Kidney (tissue), 14 donors: ENCODE measurements around the gene HOTAIR. TPM values are rescaled to one million over a fixed set of nuclear protein-coding genes. Genes with fewer than 3 reads are reported as not detected.

Experiments
- DNase-seq, 5 donors: peaks; one replicate each; pipeline ENCODE4 v3.0.0-alpha.2; 2013 to 2020
- FAIRE-seq: peaks from 2 replicates; lab custom pipeline; 2012; peaks lifted over from hg19 to GRCh38; lab: Jason Lieb, UNC
- H3K27ac ChIP-seq, 2 donors: one replicate each; pipeline ENCODE4 v1.7.0; 2013; ENCODE audit warnings: low read depth in 2 of 2, low read length in 2 of 2, inconsistent platforms in 1 of 2
- H3K27me3 ChIP-seq: one replicate; pipeline ENCODE4 v1.7.1; 2013; ENCODE audit warnings: low read length, inconsistent platforms; ENCODE audit not compliant: control insufficient read depth, insufficient read depth
- H3K36me3 ChIP-seq, 3 donors: one replicate each; pipeline versions ENCODE4 v1.7.0 to v1.7.1; 2013; ENCODE audit warnings: low read length in 3 of 3, control low read depth in 1 of 3, inconsistent platforms in 1 of 3; ENCODE audit not compliant: insufficient read depth in 3 of 3, control insufficient read depth in 2 of 3
- H3K4me1 ChIP-seq, 3 donors: one replicate each; pipeline versions ENCODE4 v1.7.0 to v1.7.1; 2013; ENCODE audit warnings: low read length in 3 of 3, inconsistent platforms in 1 of 3, low read depth in 1 of 3; ENCODE audit not compliant: control insufficient read depth in 2 of 3, insufficient read depth in 2 of 3
- H3K4me3 ChIP-seq, 3 donors: one replicate each; pipeline versions ENCODE4 v1.7.0 to v1.8.1; 2013; ENCODE audit warnings: low read length in 3 of 3, control low read depth in 1 of 3, inconsistent platforms in 1 of 3
- H3K9ac ChIP-seq, 3 donors: one replicate each; pipeline versions ENCODE4 v1.7.0 to v1.7.1; 2013; ENCODE audit warnings: low read length in 3 of 3, control low read depth in 1 of 3, inconsistent platforms in 1 of 3
- H3K9me3 ChIP-seq, 3 donors: one replicate each; pipeline versions ENCODE4 v1.7.0 to v1.7.1; 2013; ENCODE audit warnings: low read length in 3 of 3, control low read depth in 1 of 3, inconsistent platforms in 1 of 3; ENCODE audit not compliant: control insufficient read depth in 2 of 3, insufficient read depth in 1 of 3
- intact Hi-C: fragments of 100-400 bp; cut with DNase I; formaldehyde crosslinking; loops from one replicate; pipeline ENCODE4 v1.11.1; 2022
- polyA plus RNA-seq: library from polyadenylated mRNA; stranded (reverse); fragments of 350-450 nt; fragmentation: Illumina TruSeq; extraction: RNeasy Lipid Tissue Mini Kit (QIAGEN cat#74804); gene quantifications from one replicate; pipeline ENCODE4 v1.2.3, GENCODE V29; 2014; ENCODE audit warnings: low read depth, low replicate concordance; ENCODE audit not compliant: insufficient read depth
- total RNA-seq: library from RNA; stranded (reverse); fragmentation: NEBNext Ultra II Directional; extraction: Animal tissue kit (Norgen Biotek cat#: 25700); gene quantifications from one replicate; pipeline ENCODE4 v1.2.1, GENCODE V29; 2021
- TF ChIP-seq, protein P1 (sequence below): IDR thresholded peaks from 3 replicates; pipeline ENCODE4 v1.5.1; 2012; ENCODE audit warnings: mild to moderate bottlenecking, moderate library complexity, borderline replicate concordance; ENCODE audit not compliant: insufficient read depth; ENCODE audit errors: extremely low read depth
- donor health status: control.
- donor health status: control.
- donor health status: control.
- donor health status: control.
- donor health status: control.
- donor health status: DM: yes; HTN: yes; CAD: no.
- donor health status: Normal renal cell carcinoma (clear cell type).

HOTAIR gene
- total and polyA plus RNA-seq, 2 donors from 2014 or later, result 0.52 to 0.76 TPM

DNA sequence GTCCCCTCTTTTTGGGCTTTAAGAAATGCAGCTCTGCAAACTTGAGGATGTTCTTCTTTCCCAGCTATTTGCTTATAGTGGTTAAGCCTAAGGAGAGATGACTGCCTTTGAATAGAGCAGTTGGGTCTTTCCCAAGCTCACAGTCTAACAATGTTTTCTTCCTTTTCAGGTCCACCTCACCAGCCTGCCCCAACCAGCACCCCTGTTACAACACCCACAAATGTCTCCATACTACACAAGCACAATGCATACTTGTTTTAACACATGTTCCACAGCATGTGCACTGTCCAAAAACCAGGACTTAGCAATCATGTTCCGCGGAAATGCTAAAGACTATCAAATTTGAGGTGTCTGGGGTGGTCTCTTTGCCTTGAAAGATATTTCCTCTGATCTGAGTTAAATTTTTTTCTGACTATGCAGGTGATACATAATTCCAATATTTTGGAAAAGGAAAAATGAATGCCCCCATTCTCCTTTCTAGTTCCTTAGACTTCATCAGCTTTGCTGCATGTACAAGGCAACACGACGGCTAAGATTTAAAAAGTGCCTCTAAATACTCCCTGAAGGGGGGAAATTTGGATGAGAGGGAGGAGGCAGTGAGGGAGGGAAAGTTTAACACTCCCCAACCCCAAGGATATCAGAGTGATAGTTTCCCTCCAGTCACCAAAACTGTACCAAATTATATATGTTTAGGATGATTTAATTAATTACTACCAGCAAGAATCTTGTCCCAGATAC lies 42.7 kb downstream of the HOTAIR start:
- FAIRE-seq (no peak), DNase-seq (no peak)
- H3K27ac ChIP-seq, result no peak overlapping the region
- H3K9ac ChIP-seq, result no peak overlapping the region
- no peaks in the 10 kb centered on the region for H3K4me1 ChIP-seq
- H3K4me3 ChIP-seq, result no peak overlapping the region
- H3K36me3 ChIP-seq, result no peaks in the 10 kb centered on the region
- H3K9me3 ChIP-seq, result no peaks in the 10 kb centered on the region
- TF ChIP-seq, protein P1, sequence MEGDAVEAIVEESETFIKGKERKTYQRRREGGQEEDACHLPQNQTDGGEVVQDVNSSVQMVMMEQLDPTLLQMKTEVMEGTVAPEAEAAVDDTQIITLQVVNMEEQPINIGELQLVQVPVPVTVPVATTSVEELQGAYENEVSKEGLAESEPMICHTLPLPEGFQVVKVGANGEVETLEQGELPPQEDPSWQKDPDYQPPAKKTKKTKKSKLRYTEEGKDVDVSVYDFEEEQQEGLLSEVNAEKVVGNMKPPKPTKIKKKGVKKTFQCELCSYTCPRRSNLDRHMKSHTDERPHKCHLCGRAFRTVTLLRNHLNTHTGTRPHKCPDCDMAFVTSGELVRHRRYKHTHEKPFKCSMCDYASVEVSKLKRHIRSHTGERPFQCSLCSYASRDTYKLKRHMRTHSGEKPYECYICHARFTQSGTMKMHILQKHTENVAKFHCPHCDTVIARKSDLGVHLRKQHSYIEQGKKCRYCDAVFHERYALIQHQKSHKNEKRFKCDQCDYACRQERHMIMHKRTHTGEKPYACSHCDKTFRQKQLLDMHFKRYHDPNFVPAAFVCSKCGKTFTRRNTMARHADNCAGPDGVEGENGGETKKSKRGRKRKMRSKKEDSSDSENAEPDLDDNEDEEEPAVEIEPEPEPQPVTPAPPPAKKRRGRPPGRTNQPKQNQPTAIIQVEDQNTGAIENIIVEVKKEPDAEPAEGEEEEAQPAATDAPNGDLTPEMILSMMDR, result no peak
- peaks cover 94% of the 10 kb centered on the region for H3K27me3 ChIP-seq
- intact Hi-C loops, result no loop called here

DNA sequence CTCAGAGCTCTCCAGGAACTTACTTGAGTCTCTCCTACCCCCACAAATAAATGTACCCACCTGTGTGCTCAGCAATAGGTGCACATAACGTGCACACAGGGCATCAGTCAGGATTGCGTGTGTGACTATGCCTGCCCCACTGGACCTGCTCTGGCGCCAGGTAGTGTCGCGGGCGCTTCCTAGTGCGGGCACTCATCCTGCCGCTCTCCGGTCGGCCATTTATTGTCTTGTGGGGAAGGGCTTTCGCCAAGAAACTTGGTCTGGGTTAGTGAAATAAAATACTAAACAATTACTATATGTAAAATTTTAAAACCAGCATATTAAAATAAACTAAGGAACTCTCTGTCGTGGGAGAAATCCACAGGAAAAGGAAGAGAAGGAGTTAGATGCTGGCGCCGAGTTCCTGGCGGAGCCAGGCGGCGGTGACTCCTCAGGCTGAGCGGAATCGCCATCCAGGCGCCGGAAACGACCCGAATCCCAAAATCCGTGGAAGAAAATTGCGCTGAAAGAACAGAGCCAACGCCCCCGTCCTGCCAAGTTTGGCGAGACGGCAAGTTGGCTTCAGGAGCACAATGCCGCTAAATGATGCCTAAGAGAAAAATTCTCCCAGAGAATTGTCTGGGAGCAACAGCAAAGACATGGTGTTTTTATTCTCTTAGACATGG lies 44.0 kb downstream of the HOTAIR start:
- Histone ChIP-seq H3K4me1 (no peaks in the 10 kb centered on the region), H3K27ac (no peak overlapping the region), H3K36me3 (no peaks in the 10 kb centered on the region), H3K9ac (no peak overlapping the region), H3K4me3 (no peak overlapping the region), H3K27me3 (peaks cover 97% of the 10 kb centered on the region), H3K9me3 (no peaks in the 10 kb centered on the region)
- TF ChIP-seq, protein P1, result no peak
- intact Hi-C loops, result no loop called here
- no peak for FAIRE-seq
- peak in 1 of 5 donors; percentile 44 for DNase-seq

DNA sequence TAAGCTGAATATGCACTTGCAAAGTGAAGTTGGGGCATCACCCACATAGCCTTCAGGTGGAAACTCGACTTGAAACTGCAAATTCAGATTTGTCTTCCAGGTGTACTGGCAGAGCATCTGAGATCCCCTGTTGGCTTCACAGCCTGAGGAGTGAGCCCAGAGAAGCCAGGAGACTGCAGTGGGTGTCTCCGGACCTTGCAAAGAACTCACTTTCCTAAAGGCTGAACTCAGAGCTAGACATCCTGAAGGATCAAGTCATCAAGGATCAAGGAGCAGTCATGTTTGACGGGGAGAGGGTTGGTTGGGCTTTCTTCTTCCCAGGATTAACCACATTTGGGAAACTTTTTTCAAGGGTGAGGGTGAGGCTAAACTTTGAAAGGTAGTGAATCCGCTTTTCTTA lies 45.2 kb downstream of the HOTAIR start:
- DNase-seq, result no peak
- H3K9me3 ChIP-seq, result no peaks in the 10 kb centered on the region
- H3K27me3 ChIP-seq, result peaks cover 96% of the 10 kb centered on the region
- H3K4me3 ChIP-seq, result no peak overlapping the region
- H3K36me3 ChIP-seq, result no peaks in the 10 kb centered on the region
- TF ChIP-seq, protein P1, result no peak
- H3K27ac ChIP-seq, result no peak overlapping the region
- intact Hi-C loops, result no loop called here
- no peak for FAIRE-seq
- no peaks in the 10 kb centered on the region for H3K4me1 ChIP-seq
- H3K9ac ChIP-seq, result no peak overlapping the region
